Non-pigmented ciliary epithelial cell (primary cell): ENCODE measurements around the gene ZPBP.

Experiments used
- DNase-seq: peaks from one replicate; pipeline ENCODE4 v3.0.0-alpha.2; 2010; ENCODE audit warnings: low read depth

Gene ZPBP

DNA sequence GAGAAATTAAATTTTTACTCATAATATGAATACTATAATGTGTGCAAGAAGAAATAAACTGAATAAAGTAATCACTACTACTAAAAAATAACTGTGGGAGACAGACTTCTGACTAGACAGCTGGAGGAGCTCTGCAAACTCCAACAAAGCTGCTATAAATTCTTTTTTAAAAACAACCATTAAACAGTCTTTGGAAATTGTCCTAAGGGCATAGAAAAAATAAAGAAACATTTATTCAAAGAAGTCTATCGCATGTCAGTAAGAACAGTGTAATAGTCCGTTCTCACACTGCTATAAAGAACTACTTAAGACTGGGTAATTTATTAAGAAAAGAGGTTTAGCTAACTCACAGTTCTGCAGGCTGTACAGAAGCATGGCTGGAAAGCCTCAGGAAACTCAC is 56.0 kb downstream of the ZPBP start:
- DNase-seq, result no peak

DNA sequence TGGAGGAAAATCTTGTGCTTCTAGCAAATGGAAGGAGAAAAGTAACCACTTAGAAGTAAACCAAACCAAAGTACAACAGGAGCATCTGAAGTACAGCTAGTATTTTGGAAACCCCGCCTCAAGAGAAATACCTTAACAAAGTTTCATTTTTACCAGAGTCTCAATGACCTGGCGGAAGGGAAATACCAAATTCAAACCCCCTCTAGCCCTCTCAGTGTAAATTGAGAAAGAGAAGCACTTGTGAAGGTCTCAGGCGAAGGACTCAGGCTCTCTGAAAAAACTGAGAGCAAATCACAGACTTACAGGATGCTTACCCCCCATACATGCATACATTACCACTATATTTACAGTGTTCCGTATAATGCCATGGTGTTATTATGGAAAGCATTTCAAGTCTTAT is 70.1 kb downstream of the ZPBP start:
- DNase-seq, result no peak

DNA sequence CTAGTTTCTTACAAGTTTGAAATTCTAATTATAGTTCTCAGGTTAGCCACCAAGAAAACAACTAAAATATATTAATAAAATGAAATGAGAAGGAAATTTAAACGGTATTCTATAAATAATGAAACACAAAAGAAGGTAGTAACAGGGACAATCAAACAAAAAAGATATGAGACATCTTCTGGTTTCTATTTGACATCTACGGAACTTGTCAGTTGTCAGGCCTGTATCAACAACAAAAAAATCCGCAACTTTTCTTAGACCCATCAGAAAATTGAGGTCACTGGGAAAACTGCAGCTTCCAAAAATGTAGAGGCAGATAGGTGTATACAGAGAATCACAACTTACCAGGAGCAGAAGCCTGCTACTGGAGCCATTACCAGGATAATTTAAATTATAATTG is 70.6 kb downstream of the ZPBP start:
- no peak for DNase-seq

- no peak for DNase-seq
These were observed 97.4 kb downstream of the ZPBP start for GRCh38 chr7:49995681-49996080.

- no peak for DNase-seq
These were observed 106.9 kb downstream of the ZPBP start for GRCh38 chr7:49986191-49986590.

DNA sequence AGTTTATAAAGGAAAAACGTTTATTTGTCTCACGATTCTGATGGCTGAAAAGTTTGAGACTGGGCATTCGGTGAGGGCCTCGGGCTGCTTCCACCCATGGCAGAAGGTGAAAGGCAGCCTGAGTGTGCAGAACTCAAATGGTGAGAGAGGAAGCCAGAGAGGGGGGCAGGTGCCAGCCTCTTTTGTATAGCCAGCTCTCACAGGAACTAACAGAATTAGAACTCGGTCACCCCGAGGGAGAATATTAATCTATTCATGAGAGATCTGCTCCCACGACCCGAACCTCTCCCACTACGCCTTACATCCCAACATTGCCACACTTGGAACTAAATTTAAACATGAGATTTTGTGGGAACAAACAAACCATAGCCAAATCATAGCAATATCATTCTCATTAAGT is 112.6 kb downstream of the ZPBP start:
- DNase-seq, result no peak

DNA sequence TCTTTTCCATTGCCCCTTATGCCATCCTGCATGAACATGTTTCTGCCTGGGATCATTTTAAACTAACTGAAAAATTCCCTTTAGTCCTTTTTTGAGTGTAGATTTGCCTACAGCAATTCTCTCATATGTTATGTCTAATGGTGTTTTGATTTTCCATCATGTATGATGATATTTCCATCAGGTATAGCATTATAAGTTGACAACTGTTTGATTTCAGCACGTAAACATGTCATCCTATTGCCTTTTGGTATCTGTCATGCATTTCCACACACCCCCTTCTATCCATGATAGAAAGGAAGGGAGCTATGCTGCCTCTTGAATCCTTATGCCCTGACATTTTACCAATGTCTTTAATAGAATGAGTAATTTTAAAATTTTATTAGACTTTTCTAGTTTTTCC is 116.8 kb downstream of the ZPBP start:
- DNase-seq, result no peak

DNA sequence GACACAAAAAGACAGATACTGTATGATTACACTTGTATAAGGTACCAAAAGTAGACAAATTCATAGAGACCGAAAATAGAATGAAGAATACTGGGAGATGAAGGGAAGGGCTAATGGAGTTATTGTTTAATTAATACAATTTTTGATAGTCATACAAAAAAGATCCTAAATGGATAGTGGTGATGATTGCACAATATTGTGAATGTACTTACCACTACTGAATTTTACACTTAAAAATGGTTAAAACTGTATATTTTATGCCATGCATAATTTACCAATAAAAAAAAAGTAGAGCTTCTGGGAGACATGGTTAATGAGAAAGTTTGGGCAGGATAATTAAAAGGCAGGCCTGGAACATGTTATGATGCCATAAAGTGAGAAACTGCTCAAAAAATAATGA is 119.0 kb downstream of the ZPBP start:
- DNase-seq, result no peak

DNA sequence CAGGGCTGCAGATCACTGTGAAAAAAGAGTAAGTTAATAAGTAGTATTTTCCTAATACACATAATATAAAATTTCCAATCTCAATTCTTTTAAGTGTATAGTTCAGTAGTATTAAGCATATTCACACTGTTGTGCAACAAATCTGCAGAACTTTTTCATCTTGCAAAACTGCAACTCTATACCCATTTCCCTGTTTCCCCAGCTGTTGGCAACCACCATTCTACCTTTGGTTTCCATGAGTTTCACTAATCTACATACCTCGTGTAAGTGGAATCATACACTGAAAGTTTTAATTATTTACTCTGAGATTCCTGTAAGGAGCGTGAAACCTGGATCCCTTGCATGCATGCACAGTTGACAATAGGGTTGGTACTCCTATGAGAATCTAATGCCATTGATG is 155.4 kb downstream of the ZPBP start:
- DNase-seq, result no peak

- DNase-seq, result no peak
These were observed 161.4 kb downstream of the ZPBP start for GRCh38 chr7:49931627-49932026.

DNA sequence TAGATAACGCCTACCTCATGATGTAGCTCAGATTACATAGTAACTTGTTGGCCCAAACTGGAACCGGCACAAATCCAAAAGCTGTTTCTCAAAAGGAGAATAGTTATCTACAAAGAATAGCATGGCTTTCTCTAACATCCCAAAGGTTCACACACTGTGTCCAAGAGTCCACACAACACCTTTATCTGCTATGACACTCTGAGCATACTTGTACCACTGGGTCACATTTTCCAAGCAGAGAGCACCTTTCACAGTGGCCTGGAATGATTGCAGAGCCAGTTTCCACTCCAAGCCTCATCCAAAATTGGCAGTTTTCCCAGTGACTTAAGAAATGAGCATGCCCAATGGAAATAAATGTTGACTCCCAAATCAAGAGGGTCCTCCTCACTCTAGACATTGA is 164.3 kb downstream of the ZPBP start:
- DNase-seq, result no peak

GRCh38 chr7:49927631-49928030 is 165.4 kb downstream of the ZPBP start:
- DNase-seq, result no peak

DNA sequence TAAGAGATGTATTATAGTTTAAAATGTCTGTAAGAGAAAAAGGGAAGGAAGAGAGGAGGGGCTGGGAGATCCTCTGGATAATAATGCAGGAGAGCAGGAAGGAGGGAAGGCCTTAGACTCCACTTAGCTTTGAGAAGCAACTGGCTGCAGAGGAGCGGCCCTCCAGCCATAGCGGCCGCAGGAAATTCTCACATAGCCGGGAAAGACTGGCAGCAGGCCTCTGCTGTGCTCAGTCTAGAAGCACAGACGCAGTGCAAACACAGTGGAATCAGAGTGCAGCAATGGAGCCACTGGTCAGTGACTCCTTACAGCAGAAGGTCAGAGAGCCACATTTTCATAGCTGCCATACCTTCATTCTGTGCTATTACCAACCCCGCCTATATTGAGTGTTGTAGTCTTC is 166.3 kb downstream of the ZPBP start:
- no peak for DNase-seq

DNA sequence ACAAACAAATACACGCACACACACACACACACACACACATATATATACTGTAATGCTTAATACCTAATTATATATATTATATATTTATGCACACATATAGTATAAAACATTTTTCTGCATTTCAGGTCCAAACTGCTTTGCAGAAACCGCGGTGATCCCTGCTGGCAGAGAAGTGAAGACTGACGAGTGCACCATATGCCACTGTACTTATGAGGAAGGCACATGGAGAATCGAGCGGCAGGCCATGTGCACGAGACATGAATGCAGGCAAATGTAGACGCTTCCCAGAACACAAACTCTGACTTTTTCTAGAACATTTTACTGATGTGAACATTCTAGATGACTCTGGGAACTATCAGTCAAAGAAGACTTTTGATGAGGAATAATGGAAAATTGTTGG is 181.1 kb downstream of the ZPBP start:
- DNase-seq, result no peak

- DNase-seq, result no peak
These were observed 198.5 kb downstream of the ZPBP start for GRCh38 chr7:49894543-49894942.

DNA sequence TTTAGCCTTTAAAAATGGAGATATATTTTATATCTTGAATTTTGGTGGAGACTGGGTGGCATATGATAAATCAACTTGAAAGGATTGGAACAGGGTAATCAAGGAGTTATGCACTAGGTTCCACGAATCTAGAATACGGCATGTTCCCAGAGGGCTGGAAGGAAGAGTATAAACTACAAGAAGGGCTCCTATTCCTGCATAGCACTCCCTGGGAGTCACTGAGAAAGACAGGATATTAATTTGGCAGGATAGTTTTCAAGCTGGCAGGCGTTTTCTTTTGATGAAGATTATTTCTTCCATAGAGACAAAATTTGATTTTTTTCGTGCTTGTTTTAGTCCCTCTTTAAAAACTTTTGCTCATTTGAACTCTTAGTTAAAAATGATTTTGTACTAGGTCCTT is 199.9 kb downstream of the ZPBP start:
- DNase-seq, result no peak

DNA sequence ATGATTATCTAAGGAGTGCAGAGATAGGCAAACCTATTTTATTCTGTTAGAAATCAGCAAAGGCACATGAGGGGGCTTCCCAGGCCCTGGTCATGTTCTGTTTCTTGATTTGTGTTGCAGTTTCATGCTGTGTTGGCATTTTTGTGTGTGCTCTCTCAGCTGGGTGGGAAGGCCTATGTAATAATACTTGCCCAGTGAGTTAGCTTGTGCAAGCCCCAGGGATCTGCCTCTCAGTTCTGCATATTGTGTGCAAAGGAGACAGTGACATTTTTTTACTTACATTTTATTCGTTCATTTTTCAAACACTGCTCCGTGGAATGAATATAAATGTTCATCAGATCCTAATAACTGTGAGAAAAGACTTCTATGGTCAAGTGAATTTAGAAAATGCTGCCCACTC is 200.6 kb downstream of the ZPBP start:
- DNase-seq, result no peak
